Left lung (tissue), 10 donors: ENCODE measurements around the gene GAS6. TPM values are rescaled to one million over a fixed set of nuclear protein-coding genes. Genes with fewer than 3 reads are reported as not detected.

Experiments
- ATAC-seq: fragments of 200-7000 bp; cut with Tn5 transposase; one replicate; pipeline ENCODE4 v1.9.1; 2020; ENCODE audit warnings: moderate library complexity
- DNase-seq, 4 donors: peaks; one replicate each; pipeline ENCODE4 v3.0.0-alpha.2; 2013 to 2020
- H3K27ac ChIP-seq, 2 donors: fragments of 200-600 bp; sonication (generic) in 1 of 2; one replicate each; pipeline versions ENCODE4 v1.5.0 to v1.8.0; 2020 to 2021
- H3K27me3 ChIP-seq, 2 donors: fragments of 200-600 bp; sonication (generic) in 1 of 2; one replicate each; pipeline versions ENCODE4 v1.5.0 to v1.8.0; 2020 to 2021
- H3K36me3 ChIP-seq, 2 donors: fragments of 200-600 bp; sonication (generic) in 1 of 2; one replicate each; pipeline versions ENCODE4 v1.5.0 to v1.8.0; 2020 to 2021
- H3K4me1 ChIP-seq, 2 donors: fragments of 200-600 bp; one replicate each; pipeline ENCODE4 v1.8.0; 2021
- H3K4me3 ChIP-seq, 2 donors: fragments of 200-600 bp; sonication (generic) in 1 of 2; one replicate each; pipeline versions ENCODE4 v1.5.0 to v1.8.0; 2020 to 2021; ENCODE audit warnings: mild to moderate bottlenecking in 1 of 2
- H3K9me3 ChIP-seq, 2 donors: fragments of 200-600 bp; sonication (generic) in 1 of 2; one replicate each; pipeline versions ENCODE4 v1.5.0 to v1.8.0; 2020 to 2021
- CTCF ChIP-seq, 2 donors: fragments of 200-600 bp; sonication (generic) in 1 of 2; IDR thresholded peaks; one replicate each; pipeline versions ENCODE4 v1.5.0 to v1.8.0; 2021; ENCODE audit warnings: antibody characterized with exemption in 2 of 2
- intact Hi-C, 2 donors: fragments of 100-400 bp; cut with DNase I; formaldehyde crosslinking; loops; one replicate each; pipeline versions ENCODE4 v1.11.2 to v1.14.2; 2022
- polyA plus RNA-seq, 6 donors: library from polyadenylated mRNA; unstranded; fragments of 120-200 nt; gene quantifications; one replicate each; pipeline ENCODE4 v1.2.1, GENCODE V29; 2013; ENCODE audit not compliant: insufficient read length in 6 of 6
- total RNA-seq, 2 donors: library from RNA; stranded (reverse); fragmentation: NEBNext Ultra II Directional; extraction: Animal tissue kit (Norgen Biotek cat#: 25700); gene quantifications; one replicate each; pipeline ENCODE4 v1.2.1, GENCODE V29; 2021
- donor health status: DM: no; HTN: yes; CAD: no.
- donor health status: DM: no; HTN: no; CAD: no.

The GAS6 gene
- total and polyA plus RNA-seq, 8 donors = 24.8 to 169 (median 33.5) TPM

- no peak for DNase-seq
- no peaks in the 10 kb centered on the region for H3K27me3 ChIP-seq
- H3K27ac ChIP-seq = no peak overlapping the region
- TF ChIP-seq CTCF (IDR thresholded peaks at IDR 0.05) = no peak
- H3K9me3 ChIP-seq = no peaks in the 10 kb centered on the region
- no peaks in the 10 kb centered on the region for H3K36me3 ChIP-seq
- H3K4me1 ChIP-seq = no peaks in the 10 kb centered on the region
- H3K4me3 ChIP-seq = no peak overlapping the region
- no peak for ATAC-seq
- intact Hi-C loops = no loop called here
Measured at GRCh38 chr13:113784645-113785024, 79.2 kb downstream of the GAS6 start.

- intact Hi-C loops = no loop called here
- no peak for ATAC-seq
- Histone ChIP-seq H3K27ac (no peak overlapping the region), H3K4me3 (no peak overlapping the region), H3K27me3 (no peaks in the 10 kb centered on the region), H3K4me1 (no peaks in the 10 kb centered on the region), H3K36me3 (no peaks in the 10 kb centered on the region), H3K9me3 (no peaks in the 10 kb centered on the region)
- no peak for TF ChIP-seq CTCF (IDR thresholded peaks at IDR 0.05)
- DNase-seq = no peak
Measured at GRCh38 chr13:113783966-113784644, 79.8 kb downstream of the GAS6 start.

GRCh38 chr13:113783200-113783881, 80.5 kb downstream of the GAS6 start:
- TF ChIP-seq CTCF (IDR thresholded peaks at IDR 0.05) = no peak
- no peak overlapping the region for H3K27ac ChIP-seq
- H3K36me3 ChIP-seq = no peaks in the 10 kb centered on the region
- no peak for ATAC-seq
- no peak for DNase-seq
- no peak overlapping the region for H3K4me3 ChIP-seq
- H3K4me1 ChIP-seq = no peaks in the 10 kb centered on the region
- H3K27me3 ChIP-seq = no peaks in the 10 kb centered on the region
- intact Hi-C loops = no loop called here
- no peaks in the 10 kb centered on the region for H3K9me3 ChIP-seq

GRCh38 chr13:113782472-113782871, 81.4 kb downstream of the GAS6 start:
- DNase-seq = no peak

More at GRCh38 chr13:113782472-113782871, 81.4 kb downstream of the GAS6 start:
- intact Hi-C loops = no loop called here
- Histone ChIP-seq H3K27ac (no peak overlapping the region), H3K4me3 (no peak overlapping the region), H3K4me1 (no peaks in the 10 kb centered on the region), H3K9me3 (no peaks in the 10 kb centered on the region), H3K27me3 (peaks cover 0 to 7% of the 10 kb centered on the region in 2 donors), H3K36me3 (no peaks in the 10 kb centered on the region)
- no peak for ATAC-seq
- TF ChIP-seq CTCF (IDR thresholded peaks at IDR 0.05) = no peak
